Activated naive CD4-positive, alpha-beta T cell treated with anti-CD3 and anti-CD28 coated beads, Interleukin-2, amount 50 U/mL, for 16 hours (primary cell): ENCODE data around the gene THRB.

Experiments
- DNase-seq: peaks from one replicate; pipeline ENCODE4 v3.0.0-alpha.2; 2020

THRB gene

DNA sequence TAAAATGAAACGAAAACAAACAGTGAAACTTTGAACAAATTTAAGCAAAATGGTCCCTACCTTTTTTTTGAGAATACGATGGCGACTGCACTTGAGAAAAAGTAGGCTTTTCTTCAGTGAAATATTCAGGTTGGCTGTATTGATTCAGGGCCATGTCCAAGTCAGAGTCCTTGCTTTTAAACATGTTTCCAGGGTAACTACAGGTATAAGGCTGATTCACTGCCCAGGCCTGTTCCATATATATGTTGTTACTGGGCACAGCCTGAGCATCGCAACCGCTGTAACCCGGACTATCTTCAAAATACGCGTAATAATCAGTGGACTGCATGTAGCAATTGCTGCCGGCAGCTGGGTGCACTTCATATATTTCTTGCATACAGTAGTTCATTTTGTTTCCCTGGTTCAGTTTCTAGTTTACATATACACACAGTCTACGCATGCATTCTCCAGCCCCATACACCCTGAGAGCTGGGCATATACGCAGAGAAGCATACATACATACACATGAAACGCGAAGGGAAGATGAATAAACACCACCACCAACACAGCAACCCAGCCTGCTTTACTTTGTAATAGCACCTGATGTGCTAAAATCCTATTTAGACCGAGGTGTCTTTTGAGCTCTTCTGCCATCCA is 329.6 kb downstream of the THRB start:
- DNase-seq, result no peak

DNA sequence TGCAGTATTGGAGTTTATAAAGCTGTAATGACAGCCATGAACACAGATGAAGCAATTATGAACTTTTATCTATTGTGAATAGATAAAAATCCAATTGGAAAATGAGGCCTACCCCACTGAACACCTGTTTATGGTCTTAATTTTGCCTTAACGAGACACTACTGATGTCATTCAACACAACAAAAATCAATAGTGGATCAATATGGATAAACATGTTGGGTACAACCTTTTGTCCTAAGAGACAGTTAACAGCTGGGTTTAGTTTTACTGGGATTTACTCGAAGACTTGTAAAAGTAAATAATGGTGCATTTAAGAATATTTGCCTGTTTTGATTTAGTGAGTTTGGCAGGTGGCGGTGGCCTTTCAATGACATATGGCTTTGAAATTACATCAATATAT is 331.7 kb downstream of the THRB start:
- no peak for DNase-seq

DNA sequence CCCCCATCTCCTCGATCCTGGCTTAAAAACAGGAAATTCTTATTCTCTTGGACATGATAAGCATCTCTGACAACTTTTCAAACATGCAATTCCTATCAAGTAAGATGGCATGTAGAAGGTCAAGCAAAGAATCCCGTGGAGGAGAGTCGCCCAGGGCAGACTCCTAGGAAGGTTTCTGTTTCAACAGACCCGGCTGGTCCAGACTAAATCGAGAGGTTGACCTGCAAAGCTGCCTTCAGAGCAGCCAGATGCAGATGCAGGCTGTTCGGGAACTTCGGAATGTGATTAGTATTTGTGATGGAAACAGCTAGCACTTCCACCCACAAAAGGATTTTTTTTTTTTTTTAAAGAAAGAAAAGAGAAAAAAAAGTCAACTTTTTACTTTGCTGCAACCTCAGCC is 332.8 kb downstream of the THRB start:
- DNase-seq, result no peak

DNA sequence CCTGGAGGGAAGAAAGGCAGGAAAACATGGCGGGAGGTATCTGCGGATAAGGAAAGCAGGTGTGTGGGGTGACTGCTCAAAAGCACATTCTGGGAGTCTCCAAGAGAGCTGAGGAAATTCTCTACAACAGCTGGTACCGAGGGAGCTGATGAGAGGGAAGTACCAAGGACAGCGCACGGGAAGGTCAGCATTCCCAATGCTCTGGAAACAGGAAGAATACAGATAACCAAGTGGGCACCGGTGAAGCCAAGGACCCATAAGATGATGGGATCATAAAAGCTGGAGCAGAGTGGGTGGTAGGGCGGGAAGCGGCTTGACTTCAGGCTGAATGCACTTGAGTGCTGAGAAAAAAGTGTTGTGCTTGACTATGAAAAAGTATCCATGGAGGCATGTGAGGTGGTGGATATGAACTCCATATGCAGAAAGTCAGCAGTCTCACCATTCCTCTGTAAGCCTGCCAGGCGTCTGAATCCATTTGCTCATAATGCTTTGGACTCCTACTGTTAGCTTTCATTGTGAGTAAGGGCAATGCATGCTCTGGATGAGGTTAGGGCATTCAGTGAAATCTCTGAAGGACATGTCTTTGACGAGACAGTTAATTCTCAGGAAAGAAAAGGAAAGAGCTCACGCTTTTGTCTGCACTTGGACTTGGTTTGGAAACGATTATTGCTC is 334.1 kb downstream of the THRB start:
- no peak for DNase-seq

DNA sequence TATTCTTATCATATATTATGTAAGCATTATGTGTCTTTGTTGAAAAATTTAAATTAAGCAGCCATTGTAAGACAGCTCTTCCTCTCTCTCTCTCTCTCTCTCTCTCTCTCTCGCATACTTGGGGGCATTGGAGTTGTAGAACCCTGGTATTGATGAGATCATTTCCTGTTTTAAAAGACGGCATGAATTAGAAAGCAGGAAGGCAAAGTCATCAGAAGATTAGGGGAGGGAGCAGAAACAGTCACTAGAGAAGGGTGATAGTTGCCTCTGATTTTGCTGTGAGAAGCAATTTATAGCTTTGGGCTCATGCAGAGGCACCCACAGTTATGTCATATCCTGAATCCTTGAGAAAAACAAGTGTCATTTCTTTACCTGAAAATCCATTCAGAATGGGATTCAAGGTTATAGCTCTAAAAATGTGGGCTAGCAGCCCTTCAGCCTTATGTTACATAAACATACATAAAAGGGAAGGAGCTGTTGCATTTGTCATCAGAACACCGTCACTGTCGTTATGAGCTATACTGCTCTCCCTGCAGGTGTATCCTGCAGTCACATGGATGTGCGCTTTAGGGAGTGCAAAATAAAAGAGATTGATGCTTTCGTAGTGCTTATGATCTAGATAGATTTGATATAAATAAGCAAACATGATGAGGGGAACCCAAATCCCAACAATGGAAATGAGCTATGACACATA is 335.7 kb downstream of the THRB start:
- DNase-seq, result no peak

DNA sequence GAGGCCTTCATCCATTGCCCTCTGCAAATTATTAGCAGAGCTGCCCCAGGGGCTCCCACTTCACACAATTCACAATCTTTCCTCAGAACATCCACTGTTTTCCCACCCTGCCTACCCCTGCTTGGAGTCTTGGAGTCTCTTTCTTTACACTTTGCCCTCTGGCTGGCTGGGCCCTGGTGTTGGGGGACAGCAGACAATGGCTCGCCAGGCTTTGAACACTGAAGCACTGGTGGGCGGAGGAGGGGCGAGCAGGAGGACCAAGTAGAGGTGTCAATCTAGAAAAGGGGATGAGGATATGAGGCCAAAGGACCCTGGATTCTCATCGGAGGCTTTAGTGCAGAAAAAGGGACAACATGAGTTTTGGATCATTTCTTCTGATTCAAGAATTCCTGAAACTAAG is 337.5 kb downstream of the THRB start:
- DNase-seq, result no peak

DNA sequence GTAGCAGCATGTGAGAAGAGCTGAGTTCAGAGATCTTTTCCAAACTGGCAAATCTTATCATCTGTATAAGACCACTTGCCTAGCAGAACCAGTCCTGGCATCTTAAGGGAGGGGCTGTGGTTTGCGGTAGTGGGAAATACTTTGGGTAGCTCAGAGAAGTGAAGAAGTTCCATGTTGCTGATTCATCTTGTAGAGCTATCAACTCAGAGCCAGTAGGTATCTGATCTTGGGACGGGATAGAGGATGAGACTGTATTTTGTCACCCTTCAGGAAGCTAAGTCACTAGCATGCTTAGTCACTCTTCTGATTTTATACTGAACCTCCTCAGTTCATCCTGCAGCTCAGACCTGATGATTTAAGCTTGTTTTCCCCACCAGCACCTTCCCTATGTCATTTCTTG is 338.2 kb downstream of the THRB start:
- DNase-seq, result no peak

DNA sequence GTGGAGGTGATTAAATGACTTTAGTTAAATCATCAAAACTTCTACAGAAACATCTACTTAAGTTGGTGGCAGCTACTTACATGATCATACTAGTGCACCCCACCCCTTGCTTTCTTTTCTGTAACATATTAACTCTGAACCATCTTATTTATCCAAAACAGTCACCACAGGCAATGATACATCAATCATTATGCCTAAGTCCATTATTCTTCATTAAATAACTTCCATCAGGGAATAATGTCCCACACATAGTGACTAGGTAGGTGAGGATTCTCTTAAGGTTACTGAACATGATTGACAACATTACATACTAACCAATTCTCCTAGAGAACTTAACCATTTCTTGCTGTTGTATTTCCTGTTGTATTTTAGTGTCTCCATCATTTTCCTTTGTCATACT is 339.4 kb downstream of the THRB start:
- no peak for DNase-seq

DNA sequence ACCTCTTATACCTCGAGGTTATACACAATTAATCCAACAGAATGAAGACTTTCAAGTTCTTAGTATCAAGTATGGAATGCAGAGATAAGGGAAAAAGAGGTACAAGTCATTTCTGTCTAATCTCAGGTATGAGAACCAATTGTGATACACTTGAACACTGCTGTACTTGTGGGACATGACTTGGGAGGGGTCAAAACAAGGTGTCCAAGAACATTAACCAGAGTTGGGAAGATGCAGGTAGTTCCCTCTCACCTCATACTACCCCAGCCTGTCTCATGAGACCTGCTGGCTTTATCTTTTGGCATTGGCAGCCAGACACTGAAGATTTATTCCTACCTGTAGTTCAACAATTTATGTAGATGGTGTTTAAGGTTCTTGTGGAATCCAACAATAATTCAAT is 339.9 kb downstream of the THRB start:
- no peak for DNase-seq

DNA sequence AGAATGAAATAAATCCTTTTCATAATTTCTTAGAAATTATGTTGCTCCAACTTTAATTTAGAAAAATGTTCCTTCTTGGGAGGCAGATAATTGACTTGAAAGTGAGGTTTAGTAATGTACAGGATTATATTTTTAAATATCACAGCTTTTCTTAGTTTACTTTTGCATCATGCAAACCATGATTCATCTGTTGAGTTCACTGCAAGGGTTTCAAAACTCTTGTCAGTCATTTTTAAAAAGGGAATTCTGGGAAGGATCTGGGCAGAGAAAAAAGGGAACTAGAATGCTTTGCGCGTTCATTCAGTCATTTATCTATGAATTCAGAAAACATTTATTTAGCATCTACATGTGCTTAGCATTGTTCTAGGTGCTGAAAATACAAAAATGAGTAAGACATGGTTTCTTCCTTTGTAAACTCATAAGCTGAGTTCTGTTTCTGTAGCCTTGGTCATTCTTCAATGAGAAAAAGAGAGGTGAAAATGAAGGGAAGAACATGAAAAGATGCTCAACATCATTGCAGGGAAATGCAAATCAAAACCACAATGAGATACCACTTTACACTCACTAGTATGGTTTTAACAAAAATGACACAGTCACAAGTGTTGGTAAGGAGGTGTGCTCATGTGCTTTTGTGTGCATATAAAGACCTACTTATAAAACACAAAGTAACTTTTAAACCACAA is 340.5 kb downstream of the THRB start:
- DNase-seq, result no peak

DNA sequence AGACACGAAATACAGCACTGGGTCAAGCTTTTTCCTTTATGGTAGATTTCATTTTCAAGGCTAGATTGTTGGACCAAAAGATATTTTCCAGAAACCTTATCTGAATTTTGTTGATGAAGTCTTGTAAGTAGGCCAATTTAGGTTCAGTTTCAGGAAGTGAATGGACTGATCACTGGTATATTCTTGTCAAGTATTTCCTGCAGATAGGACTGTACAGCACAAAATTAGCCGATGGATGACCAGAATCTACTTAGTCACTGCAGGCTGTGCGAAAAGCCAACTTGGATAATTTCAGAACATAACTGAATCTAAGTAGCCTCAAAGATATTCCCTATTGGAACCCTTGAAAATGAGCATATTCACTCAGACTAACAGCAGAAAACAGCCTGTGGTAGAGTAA is 343.1 kb downstream of the THRB start:
- no peak for DNase-seq

DNA sequence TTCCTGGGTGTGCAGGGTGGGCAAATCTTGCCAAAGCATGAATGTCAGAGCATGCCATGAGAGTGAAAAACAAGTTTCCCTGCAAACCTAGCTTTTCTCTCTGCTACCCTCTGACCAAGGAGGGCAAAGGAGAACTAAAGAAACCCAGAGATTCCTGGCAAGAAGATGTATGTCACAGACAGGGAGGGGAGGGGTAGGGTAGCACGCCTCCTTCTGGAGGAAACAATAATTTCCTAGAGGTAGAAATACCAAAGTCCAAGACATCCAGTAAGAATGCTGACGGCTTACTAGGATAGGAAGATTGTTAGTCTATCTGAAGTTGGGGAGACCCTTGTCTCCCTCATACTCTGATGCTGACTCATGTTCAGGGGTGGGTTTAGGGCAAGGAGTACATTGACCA is 345.6 kb downstream of the THRB start:
- no peak for DNase-seq

DNA sequence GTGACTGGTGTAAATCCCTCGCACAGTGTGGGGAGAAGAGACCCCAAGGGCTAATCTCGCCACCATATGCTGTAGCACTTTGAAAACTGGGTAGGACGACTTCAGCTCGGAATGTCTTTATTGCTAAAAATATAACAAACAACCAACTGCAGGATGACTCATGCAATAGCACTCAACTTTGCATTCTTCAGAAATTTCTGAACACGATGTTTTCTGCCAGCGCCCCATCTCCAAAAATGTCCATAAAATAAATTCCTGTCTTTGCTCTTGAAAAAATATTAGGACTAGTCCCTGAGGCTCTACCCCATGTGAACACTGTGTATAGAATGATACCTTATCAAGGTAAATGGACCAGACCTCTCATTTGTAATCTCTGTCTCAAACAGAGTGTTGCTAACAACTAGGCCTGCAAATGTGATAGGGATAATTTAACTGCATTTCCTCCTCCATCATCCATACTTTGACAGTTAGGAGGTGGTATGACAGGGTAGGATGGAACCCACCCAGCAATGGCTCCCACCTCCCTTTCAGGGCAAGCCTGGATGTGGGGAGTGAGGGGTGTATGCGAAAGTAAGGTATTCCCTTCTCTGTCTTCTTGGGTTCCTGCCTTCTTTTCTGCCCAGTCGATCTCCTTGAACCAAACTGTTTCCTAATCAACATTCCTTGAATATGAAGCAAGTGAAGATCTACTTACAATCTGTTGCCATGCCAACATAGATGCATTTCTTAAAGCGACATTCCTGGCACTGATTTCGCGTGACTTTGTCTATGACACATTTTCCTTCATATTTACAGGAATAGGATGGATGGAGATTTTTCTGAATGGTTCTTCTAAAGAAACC is 348.4 kb downstream of the THRB start:
- no peak for DNase-seq

DNA sequence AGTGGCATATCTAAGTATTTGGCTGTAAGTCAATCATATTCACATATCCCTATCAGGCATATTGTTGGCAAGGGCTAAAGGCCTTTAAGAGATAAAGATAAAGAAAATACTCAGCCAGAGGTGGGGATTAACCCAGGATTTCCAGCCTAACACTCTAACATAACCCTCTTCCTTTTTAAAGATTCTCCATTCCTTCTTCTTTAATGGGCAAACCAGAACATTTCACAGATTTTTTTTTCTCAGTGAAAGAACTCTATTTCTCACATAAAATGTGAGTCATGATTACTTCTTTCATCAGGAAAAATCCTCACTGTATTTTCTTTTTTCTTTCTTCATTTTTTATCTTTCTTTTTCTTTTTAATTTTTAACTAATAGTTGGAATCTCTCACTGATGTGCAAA is 349.2 kb downstream of the THRB start:
- no peak for DNase-seq

DNA sequence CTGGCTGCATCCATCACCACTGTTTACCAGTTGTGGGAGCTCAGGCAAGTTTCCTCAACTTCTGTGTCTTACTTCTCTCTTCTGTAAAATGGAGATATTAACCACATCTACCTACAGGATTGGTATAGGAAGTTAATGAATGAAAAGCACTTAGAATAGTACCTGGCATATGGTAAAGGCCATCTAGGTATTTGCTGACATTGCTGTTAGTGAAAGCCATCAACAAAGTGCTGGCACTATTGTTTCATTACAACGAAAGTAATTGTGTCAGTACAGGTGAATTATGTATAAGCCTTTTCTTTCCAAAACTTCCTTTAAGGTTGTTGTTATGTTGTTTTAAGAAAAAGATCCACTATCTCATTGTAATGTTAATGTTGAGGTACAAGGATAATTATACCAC is 352.5 kb downstream of the THRB start:
- DNase-seq, result no peak

DNA sequence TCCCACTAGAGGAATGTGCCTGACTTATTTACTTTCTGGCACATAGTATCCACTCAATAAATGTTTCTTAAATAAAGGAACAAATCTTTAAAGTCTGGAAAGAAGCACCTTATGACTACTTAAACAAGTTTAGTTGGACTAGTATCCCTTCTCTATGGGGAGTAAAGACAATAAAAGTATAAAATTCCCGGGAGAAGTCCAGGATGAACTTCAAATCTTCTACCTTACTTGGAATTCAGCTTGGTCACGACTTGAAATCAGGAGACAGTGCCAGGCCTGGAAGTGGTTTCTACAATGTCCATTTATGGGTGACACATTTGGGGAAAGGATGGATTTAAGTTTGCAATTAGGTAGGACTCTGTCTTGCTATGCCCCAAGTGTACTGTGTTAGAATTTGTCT is 353.1 kb downstream of the THRB start:
- DNase-seq, result no peak

DNA sequence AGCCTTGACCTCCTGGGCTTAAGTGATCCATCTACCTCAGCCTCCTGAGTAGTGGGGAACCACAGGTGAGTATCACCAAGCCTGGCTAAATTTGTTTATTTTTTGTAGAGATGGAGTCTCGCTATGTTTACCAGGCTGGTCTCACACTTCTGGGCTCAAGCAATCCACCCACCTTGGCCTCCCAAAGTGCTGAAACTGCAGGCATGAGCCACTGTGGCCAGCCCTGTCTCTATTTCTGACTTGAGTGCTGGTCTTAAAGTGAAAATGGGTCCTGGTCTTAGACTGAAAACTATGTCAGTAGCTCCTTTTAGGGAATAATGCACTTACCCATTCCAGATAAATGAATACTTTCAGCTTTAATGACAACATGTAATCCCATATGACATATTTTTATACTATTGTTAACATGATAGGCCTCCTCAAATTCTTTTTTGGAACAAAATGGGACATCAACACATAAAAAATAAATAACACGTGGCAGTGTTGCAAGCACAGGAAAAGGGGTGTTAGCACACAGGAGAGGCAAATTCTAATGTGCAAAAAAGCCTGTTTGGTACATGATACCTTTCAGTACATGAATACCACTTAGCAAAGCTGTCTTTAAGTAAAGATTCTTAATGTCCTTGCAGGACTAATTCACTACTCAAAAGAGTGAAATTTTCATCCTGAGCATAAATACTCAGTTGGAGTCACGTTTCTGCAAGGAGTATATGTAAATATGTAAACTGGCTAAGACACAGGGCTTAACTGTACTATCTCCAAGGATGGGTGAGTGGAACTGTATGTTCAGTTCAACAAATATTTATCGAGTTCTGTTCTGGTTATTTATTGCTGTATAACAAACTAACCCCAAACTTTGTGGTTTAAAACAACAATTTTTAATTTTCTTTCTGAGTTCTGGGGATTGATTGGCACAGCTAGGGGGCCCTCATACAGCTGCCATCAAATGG is 354.9 kb downstream of the THRB start:
- DNase-seq, result no peak

DNA sequence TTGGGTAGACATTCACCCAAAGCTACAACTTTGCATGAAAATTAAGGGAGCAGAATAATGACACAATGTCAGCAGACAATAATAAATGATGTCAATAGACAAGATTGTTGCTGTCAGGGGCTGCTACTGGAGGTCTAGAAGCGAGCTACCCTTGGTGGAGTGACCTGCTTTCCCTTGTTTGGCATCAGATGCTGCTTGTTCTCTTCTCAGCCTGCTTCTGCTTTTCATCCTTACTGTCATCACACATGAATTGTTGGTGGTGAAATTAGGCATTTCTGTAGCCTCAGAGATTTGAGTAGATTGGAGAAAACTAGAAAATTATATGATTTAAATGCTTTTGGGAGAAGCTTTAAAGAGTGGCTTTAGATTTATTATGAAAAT is 355.8 kb downstream of the THRB start:
- no peak for DNase-seq

DNA sequence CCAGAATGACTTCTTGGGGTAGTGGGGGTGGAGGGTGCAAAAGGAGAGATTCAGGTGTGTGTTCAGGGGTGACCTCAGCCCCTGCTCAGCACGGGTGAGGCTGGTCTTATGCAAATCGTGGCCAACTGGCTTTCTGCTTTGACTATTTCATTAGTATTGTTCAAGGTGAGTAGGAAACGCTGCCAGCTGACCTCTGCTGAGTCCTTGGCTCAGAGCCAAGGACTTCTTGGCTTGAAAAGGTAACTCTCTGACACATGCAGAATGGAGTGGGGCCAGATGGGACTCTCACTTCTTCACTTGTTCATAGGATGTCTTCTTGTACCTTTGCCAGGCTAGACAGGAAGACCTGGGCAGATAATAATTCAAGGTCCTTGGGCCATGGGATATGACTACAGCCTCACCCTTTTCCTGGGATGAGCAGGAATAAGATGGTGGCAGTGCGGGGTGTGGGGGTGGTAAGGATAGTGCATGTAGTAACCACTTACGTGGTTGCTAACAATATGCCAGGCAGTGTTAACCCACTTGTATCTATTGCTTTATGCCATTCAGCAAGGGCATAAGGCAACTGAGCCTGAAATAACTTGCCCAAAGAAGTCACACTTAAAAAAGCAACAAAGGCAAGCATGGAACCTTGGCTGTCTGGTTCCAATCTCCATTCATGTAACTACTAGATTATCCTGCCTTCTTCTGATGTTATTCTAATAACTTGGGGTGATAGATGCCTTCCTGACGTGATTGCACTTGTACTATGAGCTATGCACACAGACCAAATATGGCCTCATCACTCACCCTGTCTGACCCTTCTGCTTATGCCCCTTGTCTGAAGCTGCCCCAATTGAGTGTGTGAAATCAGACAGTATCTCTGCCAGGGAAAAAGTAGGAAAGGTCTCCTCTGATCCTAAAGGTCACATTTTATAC is 356.4 kb downstream of the THRB start:
- no peak for DNase-seq

DNA sequence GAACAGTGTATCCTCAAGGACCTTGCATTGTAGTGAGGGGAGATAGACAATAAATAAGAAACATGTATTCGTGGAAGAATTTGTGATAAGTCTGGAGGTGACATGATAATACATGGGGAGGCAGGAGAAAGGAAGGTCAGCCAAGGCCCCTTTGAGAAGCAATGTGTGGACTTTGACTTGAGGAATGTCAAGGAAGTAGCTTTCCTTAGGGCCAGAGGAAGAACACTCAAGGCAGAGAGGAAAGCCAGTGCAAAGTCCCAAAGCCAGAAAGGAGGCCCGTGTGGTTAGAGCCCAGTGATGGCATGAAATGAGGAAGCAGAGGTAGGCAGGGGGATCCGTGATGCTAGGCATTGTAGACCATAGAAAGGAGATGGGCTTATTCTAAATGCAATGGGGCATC is 357.3 kb downstream of the THRB start:
- DNase-seq, result no peak
